ENCODE results near the gene AKR1E2.

AKR1E2 gene

DNA sequence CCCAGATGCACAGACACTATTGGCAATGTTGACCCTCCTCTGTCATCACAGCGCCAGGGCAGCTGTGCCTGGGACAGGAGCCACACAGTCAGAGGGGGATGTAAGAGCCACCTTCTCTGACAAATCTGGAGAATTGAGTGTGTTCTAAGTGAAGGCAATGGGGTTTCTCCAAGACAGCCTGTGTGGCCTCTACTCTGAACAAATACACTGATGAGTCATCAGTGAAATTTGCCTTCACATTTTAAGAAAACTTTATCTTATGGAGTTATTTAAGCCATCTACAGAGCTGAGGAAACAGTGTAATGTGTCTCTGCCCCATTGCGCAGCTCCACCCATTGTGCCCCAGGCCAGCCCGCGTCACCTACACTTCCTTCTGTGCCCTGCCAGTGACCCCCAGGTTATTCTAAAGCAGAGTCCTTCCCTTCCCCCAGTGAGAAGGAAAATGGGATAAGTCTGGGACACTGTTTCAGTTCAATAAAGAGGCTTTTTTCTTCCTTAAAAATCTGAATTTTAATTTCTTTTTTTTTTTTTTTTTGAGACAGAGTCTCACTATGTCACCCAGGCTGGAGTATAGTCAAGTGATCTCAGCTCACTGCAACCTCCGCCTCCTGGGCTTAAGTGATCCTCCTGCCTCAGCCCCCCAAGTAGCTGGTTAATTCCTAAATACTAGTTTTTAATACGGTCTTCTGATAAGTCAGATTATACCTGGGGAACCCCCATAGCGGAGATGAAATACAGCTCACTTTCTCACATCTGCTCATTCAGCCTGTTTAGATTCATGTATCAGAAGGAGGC lies 21.8 kb downstream of the AKR1E2 start:
- DNase-seq = no peak

DNA sequence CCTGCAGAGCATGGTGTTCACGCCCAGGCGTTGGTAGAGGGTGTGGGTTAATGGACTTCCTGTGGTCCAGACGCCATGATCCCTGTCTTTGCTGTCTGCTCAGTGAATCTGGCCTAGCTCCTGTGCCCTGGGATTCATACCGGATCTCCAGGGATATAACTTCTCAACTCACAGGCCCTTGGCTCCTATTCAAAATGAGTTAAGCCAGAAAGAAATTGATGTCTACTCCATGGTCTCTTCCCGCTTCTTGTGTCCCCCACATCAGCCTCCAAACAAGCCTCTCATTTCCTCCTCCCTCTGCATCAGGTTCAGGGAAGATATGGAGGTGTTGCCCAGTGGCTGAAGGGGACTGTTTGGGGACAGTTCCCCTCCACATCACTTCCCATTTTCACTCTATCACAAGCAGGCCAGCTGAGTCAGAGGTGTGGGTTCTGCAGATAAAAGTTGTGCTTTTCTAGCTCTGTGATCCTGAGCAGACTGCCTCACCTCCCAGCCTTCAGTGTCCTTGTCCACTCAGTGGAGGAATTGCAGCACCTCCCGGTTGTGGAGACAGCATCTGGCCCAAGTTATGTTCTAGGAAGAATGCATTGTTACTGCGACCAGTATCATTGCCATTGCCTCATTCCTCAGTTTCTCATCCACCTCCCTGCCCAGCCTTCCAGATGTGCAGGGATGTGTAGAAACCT lies 22.5 kb downstream of the AKR1E2 start:
- no peak for DNase-seq

GRCh38 chr10:4849042-4849402 lies 23.0 kb downstream of the AKR1E2 start:
- DNase-seq = no peak

DNA sequence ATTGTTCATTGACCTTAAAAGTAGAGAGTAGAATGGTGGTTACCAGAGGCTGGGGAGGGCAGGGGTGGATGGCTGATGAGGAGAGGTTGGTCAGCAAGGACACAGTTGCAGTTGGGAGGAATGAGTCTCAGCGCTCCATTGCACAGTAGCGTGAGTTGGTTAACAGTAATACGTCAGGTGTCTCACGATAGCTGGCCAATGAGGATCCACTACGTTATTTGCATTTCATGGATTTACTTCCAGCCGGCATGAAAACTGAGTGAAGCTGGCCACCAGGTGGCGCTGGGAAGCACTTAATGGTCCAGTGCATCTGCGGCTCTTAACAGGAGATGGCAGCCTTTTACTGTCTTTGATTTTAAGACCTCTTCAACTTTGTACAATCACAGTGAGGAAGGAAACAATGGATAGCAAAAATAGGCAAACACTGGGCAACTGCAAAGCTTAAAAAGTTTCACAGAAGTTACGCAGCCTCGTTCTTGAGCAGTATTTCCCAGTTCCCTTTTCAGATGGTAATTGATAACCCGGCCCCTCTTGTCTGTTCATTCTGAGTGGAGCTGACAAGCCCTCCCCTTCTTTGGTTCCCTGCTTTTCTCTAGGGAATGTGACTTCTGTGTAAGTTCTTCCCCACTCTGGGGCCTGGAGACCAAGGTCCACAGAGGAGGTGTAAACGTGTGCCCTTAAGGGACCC lies 23.7 kb downstream of the AKR1E2 start:
- peak; percentile 77 for DNase-seq

- DNase-seq = no peak
These were observed 24.4 kb downstream of the AKR1E2 start for GRCh38 chr10:4850397-4850796.

DNA sequence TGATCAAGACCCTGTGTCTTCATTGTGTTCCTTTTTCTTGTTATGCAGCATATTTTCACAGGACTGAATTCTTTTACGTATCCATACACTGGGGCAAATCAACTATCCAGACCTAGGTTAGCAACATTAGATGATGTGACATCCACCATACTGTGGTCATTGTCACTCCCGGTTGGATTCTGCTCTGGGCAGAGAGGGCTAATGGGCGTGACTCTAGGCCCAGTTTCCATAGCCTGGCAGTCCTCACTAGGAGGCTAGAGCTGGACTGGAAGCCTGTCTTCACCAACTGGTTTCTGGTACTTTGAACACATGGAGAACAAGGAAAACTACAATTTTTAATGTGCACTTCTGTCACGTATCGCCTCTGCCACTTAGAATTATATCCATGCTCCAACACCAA lies 25.2 kb downstream of the AKR1E2 start:
- DNase-seq = no peak

- no peak for DNase-seq
These were observed 25.8 kb downstream of the AKR1E2 start for GRCh38 chr10:4851846-4852245.

DNA sequence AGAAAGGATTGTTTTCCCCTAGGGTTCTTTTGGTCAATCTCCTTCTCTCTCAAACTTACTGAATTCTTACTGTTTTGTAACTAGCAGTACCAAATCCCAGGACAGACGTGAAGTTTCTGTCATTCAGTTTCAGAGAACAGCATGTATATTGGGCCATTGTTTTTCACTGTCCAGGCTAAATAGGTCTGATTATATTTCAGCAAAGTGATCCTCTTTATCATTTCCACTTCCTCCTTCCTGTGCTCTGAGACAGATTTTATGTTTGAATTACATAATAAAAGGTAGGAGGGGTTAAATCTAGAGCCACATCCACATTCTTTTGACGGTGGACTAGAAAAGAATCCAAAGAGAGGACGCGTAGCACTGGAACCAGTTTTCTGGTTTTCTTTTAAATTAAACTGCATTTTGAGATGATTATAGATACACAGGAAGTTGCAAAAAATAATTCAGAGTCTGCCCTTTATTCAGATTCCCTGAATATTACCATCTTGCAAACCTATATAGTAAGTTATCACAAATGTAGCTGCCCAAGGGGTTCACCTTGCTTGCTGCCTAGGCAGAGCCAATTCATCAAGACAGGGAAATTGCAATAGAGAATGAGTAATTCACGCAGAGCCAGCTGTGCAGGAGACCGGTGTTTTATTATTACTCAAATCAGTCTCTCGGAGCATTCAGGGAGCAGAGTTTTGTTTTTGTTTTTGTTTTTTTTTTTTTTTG lies 40.1 kb downstream of the AKR1E2 start:
- DNase-seq = no peak

GRCh38 chr10:4867109-4867519 lies 41.1 kb downstream of the AKR1E2 start:
- no peak for DNase-seq

DNA sequence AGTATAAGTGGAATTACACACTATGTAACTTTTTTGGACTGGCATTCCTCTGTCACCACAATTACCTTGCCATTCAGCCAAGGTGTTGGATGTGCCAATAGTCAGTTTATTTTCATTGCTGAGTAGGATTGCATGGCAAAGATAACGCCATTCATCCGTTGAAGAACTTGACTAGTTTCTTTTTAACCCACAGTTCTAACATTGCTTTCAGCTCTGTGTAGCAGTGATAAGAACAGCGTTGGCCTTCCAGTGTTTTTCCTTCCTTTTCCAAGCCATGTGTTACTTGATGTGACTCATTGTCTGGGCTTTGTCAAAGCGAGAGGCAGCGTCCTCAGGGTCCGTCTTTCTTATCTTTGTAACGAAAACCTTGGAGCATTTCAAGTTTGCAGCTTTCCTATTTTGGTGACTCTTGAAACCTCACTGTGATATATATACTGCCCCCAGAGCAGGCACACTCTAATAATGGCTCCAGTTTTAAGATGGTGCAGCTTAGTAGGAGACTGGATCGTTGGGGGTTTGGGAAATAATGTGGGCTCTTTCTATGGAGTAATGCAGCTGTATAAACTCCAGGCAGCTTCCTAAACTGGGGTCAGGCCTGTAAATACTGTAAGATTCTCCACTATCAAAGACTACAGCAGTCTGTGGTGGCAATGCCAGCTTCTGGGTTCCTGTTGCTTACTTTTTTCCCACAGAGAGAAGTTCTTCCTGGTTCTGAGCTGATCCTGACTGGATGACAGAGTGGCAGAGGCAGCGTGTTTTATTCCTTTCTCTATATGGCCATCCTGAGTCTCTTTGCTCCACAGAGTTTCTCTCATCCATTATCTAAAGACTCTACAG lies 41.7 kb downstream of the AKR1E2 start:
- DNase-seq = no peak

GRCh38 chr10:4868357-4868657 lies 42.3 kb downstream of the AKR1E2 start:
- no peak for DNase-seq

GRCh38 chr10:4882704-4883078 lies 56.7 kb downstream of the AKR1E2 start:
- DNase-seq = no peak

GRCh38 chr10:4883079-4883739 lies 57.2 kb downstream of the AKR1E2 start:
- no peak for DNase-seq

DNA sequence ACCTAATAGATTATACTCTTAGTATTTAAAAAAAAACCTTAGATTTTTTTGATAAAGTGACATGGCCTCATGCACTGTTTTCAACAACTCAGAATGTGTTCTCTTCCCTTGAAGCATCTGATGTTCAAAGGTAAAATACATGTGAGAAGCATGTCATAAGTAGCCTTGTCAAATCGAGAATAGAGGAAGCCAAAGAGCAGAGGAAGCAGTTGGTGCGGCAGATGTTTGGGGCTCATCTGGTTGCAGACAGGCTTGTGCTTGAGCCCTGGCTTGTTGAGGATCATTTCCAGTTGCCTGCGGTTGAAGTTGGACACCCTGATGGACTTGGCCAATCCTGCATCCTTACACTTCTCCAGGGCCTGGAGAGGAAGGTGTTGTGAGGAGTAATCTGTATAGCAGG lies 59.2 kb downstream of the AKR1E2 start:
- DNase-seq = no peak

- DNase-seq = no peak
These were observed 61.5 kb downstream of the AKR1E2 start for GRCh38 chr10:4887501-4887900.

DNA sequence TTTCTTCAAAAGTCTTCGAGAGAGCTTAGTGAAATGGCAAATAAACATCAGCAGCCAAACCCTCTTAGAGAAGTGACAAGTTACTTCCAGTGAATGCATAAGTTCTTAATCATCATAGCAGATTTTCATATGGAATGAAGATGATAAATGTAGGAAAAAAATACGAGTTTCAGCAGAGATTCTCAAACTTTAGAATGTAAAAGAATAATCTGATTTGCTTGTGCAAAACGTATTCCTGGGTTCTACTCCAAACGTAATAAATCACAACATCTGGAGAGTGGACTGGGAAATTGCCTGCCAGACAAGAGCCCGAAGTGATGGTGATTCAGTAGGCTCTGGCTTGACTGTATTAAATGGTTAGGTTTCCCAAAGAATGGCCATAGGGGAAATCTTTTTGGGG lies 62.2 kb downstream of the AKR1E2 start:
- DNase-seq = no peak

DNA sequence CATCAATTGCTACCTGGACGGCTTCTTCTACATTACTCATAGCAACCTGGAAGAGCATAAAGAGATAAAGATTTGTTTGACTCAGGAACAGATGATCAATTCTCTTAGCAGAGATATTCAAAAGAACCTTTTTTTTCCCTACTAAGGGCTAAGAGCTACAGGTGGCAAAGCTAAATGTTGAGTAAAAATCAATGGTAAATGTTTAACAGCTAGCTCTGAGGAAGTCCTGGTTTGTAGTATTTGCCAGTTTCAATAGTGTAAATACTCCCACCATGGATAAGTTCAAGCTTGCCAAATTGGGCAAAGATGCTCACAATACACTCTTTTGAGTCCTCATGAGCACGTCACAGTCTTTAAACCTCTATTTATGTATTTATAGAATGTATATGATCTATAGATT lies 64.0 kb downstream of the AKR1E2 start:
- no peak for DNase-seq

DNA sequence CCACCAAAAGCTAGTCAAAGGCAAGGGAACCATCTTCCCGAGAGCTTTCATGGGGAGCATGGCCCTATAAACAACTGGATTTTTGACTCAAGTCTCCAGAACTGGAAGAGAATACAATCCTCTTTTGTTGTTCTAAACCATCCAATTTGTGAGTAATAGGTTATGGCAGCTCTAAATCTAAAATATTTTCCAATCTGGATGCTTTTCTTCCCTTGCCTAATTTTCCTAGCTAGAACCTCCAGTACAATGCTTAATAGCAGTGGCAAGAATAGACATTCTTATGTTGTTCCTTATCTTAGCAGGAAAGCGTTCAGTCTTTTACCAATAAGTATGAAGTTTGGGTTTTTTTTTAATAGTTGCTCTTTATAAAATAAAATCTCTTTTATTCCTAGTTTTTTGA lies 66.7 kb downstream of the AKR1E2 start:
- DNase-seq = no peak

DNA sequence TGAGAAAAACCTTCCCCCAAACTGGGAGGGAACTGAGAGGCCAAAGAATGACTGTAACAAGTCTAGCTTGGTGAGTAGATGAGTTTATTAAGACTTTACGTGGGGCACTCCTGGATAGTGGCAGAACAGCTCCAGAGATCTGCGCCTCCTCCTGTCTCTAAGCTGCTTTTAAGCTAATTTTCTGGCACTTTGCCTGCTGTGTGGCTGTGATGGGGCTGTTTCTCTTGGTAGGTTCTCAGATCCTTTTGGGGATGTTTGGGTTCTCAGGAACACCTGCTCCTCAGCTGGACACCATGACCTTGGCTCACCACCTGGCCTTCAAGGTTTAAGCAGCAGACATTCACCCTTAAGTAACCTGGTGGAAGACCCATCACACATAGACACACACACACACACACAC lies 68.3 kb downstream of the AKR1E2 start:
- DNase-seq = no peak
